ENCODE measurements around the gene STARD7. TPM values are rescaled to one million over a fixed set of nuclear protein-coding genes. Genes with fewer than 3 reads are reported as not detected.

STARD7 gene
- total and polyA plus RNA-seq, 2 of the 13 experiments (the other 11 are each of a cell fraction or from before 2014, with no cell fraction given): 88.2 to 300 TPM

- TF ChIP-seq ZNF256 (CRISPR knock-in tag; conservative IDR thresholded peaks at IDR 0.05) (no peak), SOX5 (CRISPR knock-in tag; IDR thresholded peaks at IDR 0.05; ENCODE audit: borderline replicate concordance) (no peak), NFATC3 (CRISPR knock-in tag; IDR thresholded peaks at IDR 0.05) (no peak), ZBTB34 (CRISPR knock-in tag; IDR thresholded peaks at IDR 0.05) (no peak), ETV5 (CRISPR knock-in tag; IDR thresholded peaks at IDR 0.05; ENCODE audit: borderline replicate concordance) (no peak), ZNF546 (CRISPR knock-in tag; conservative IDR thresholded peaks at IDR 0.05) (no peak)
Measured at GRCh38 chr2:96150791-96151594, 57.6 kb downstream of the STARD7 start (continued).

GRCh38 chr2:96150007-96150640, 58.5 kb downstream of the STARD7 start:
- intact Hi-C loops (cut with micrococcal nuclease; ENCODE audit: unreplicated experiment) (no loop called here), in situ Hi-C loops (cut with HindIII; ENCODE audit: extremely low pct_ligation_motif_present, low pct_unique_long_range_greater_than_20kb) (no loop called here)
- no peak for TF ChIP-seq ZNF367 (CRISPR knock-in tag; IDR thresholded peaks at IDR 0.05; ENCODE audit: borderline replicate concordance)
- WGBS (ENCODE audit: low lambda C conversion rate): 27% methylated on average over 6 of the region's 6 CpGs
- H3K4me1 ChIP-seq (ENCODE audit: insufficient read depth, low read length): peaks cover 15% of the 10 kb centered on the region
- H4K20me1 ChIP-seq (ENCODE audit: insufficient read depth, low read length): no peaks in the 10 kb centered on the region
- H3K27ac ChIP-seq (ENCODE audit: extremely low read length, insufficient read depth, low read length): no peak overlapping the region
- POLR2A ChIA-PET: no interaction called here
- no peak overlapping the region for H3K4me3 ChIP-seq (replicated peaks in 1 of 3; ENCODE audit: insufficient read depth in 1 of 3, low read depth in 2 of 3, low read length in 3 of 3)
- H2AFZ ChIP-seq (ENCODE audit: low read length): no peak overlapping the region
- H3K79me2 ChIP-seq (ENCODE audit: insufficient read depth, low read length): no peaks in the 10 kb centered on the region
- CTCF ChIA-PET (ENCODE audit: low intra/inter-chr PET ratio, low total read pairs): no interaction called here
- no peak overlapping the region for H3K4me2 ChIP-seq (ENCODE audit: low read depth, low read length)
- FAIRE-seq: no peak
- no peak for ATAC-seq
- H3K36me3 ChIP-seq (replicated peaks in 1 of 2; ENCODE audit: control insufficient read depth in 1 of 2, insufficient read depth in 2 of 2, low read length in 2 of 2): no peaks in the 10 kb centered on the region
- H3K27me3 ChIP-seq (ENCODE audit: control insufficient read depth in 1 of 2, insufficient read depth in 2 of 2, low read length in 2 of 2): peaks cover 15 to 71% of the 10 kb centered on the region in 2 experiments; a peak in 4 of 5 replicates
- no TSS peak for BruUV-seq (replicated peaks)
- DNase-seq (ENCODE audit: low spot score): no peak
- H3K9ac ChIP-seq (ENCODE audit: insufficient read depth, low read depth, low read length): no peak overlapping the region
- H3K9me3 ChIP-seq (ENCODE audit: low read length): no peaks in the 10 kb centered on the region
